GM21825 (cell line): Measurements from ENCODE around the gene MAPK11.

Experiments used
- ATAC-seq: cut with Tn5 transposase; IDR thresholded peaks from one replicate; pipeline ENCODE4 v1.9.1; 2021; ENCODE audit warnings: mild to moderate bottlenecking, moderate library complexity; ENCODE audit not compliant: unreplicated experiment

MAPK11 gene

DNA sequence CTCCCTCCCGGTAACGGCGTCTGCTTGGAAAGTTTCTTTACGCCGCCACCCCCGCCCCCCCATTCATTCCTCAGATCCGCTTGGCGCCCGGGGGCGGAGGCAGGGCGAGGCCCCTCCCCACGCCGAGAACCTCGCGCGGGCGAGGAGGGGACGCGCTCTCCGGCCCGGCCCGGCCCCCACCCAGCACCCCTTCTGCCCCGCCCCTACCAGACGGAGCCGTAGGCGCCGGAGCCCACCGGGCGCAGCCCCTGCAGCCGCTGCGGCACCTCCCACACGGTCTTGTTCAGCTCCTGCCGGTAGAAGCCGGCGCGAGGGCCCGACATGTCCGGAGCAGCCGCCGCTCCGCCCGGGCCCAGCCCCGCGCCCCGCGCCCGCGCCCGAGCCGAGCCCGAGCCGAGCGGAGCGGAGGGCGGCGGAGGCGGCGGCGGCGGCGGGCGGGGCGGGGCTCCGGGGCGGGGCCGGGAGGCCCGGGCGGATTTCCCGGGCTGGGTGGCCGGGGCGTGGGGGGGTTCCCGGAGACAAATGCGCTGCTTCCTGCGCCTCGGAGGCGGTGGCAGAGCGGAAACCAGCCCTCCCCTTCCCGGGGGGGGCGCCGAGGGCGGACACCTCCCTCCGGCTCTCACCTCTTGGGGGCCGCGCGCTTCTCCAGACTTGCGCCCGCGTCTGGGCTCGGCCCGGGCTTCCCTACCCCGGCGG, at the start of gene MAPK11:
MAPK11 (minus strand) TSS at position 411 of the 696 bp plus-strand sequence; CDS start at position 323, 88 bp downstream.
- no peak for ATAC-seq

DNA sequence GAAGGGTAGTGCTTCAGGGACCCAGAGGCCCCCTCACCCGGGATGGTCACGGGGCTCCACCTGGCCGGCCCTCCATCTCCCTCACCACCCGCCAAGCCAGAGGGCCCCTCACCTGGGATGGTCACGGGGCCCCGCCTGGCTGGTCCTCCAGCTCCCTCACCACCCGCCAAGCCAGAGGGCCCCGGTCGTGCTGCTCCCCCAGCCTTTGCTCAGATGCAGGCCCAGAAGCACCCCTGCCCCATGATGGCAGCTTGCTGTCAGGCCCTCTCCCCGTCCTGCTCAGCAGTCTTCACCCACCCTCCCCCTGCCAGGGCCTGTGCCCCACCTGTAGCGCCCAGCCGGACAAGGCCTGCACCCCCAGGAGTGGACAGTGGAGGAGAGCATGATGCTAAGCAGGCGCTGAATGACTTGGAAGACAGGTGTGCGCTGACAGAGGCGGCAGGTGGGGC, 49.3 kb upstream of the MAPK11 start:
- no peak for ATAC-seq

DNA sequence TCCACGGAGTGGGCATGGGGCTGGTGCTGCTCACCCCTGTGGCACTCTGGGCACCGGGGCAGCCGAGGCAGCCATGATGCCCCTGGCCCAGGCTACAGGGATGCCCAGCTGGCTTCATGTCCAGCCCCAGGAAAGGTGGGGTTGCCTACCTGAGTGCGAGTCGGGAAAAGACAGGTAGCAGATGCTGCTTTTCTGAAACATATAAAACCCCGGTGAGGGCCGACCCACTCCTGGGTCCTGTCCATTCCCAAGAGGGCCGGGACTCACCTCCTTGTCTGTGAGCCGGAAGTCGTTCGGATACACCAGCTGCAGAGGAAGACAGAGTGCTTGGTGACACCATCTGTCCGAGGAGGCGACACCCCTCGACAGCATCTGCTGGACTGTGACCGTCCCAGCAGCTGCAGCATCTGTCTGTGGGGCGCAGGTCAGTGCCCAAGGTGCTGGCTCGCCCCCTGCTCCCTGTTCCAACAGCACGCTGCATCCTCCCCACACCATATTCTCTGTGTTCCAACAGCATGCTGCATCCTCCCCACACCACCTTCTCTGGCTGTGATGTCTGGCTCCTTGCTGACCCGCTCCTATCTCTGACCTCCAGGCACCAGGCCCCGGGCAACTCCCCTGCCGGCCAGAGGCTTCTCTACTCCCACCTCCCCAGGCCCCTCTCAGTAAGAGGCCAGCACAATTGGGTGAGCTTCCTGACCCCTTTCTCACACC, 48.7 kb upstream of the MAPK11 start:
- no peak for ATAC-seq

DNA sequence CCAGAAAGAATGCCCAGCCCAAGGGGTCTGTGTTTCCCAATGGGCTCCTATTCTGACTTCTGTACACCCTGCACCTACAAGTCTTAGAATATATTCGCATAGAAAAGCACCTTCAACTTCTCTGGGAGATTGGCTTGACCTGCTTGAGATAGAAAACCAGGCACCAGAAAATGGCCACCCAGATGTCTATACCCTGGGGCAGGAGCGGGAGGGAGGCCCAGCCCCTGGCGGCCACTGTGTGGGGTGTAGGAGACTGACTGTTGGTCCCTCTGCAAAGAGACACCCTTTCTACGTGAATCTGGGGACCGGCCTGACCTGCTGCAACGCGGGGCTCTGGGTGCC, 48.1 kb upstream of the MAPK11 start:
- no peak for ATAC-seq

DNA sequence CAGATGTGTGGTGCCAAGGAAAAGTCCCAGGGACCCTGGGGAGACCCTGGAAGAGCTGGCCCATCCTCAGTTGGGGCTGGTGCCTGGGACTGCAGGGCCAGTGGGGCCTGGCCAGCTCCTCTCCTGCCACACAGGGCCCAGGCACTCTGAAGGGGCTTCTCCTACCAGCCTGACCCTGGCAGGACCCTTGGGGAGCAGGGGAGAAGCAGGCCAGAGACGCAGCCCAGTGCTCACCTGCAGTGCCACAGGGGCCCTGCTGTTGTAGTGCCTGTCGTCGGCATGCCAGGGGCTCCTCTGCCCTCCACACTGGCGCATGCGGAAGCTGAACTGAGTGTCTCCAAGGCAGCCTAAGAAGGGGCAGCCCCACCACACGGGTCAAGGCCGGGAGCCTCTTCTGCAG, 47.5 kb upstream of the MAPK11 start:
- ATAC-seq, result no peak

DNA sequence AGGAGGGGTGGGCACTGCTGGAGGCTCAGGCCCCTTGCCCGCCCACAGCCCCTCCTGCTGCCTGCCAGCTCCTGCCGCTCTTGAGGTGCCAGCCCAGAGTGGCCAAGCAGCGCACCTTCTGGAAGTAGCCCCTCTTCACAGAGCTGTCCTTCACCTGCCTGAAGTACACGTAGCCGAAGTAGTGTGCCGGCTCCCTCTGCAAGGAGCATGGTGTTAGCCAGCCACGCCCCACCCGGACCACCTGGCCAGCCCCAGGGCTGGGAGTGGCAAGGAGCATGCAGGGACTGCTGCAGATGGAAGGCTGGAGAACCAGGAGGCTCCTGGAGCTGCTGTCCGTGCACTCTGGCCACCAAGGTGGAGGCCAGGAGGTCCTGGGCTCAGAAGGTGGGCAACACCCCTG, 47.0 kb upstream of the MAPK11 start:
- no peak for ATAC-seq

DNA sequence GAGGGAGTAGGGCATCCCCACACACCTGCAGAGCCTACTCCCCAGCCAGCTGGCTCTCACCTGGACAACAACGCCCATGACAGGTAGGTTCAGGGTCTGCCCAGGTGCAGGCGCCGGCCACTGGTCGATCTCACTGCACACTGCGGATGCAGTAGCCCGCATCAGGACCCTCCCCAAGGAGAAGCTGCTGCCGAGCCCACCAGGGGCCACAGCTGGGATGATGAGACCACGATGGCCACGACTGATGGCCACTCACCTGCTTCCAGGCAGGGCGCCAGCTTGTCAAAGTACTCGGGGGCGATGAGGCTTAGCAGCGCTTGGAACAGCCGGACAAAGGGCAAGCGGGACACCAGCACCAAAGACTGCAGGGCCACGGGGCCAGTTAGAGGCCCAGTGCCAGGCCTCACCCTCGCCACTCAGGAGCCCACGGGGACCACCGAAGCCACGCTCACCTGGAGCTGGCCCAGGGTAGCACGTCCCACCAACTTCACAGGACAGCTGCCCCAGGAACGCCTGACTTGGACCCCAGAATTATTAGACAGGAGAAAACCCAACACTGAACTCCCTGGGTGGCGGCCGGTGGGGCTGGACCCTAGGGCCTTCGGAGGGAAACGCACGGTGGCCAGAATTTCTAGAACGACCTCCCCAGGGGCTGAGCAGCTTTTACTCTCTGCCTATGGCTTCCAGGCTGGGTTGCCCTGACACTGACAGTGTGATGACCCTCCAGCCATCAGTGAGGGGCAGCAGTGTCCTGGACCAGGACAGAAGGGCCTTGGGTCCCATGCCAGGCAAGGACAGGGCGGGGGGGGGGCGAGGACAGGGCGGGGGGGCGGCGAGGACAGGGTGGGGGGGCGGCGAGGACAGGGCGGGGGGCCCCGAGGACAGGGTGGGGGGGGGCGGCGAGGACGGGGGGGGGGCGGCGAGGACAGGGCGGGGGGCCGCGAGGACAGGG, 46.2 kb upstream of the MAPK11 start:
- no peak for ATAC-seq

DNA sequence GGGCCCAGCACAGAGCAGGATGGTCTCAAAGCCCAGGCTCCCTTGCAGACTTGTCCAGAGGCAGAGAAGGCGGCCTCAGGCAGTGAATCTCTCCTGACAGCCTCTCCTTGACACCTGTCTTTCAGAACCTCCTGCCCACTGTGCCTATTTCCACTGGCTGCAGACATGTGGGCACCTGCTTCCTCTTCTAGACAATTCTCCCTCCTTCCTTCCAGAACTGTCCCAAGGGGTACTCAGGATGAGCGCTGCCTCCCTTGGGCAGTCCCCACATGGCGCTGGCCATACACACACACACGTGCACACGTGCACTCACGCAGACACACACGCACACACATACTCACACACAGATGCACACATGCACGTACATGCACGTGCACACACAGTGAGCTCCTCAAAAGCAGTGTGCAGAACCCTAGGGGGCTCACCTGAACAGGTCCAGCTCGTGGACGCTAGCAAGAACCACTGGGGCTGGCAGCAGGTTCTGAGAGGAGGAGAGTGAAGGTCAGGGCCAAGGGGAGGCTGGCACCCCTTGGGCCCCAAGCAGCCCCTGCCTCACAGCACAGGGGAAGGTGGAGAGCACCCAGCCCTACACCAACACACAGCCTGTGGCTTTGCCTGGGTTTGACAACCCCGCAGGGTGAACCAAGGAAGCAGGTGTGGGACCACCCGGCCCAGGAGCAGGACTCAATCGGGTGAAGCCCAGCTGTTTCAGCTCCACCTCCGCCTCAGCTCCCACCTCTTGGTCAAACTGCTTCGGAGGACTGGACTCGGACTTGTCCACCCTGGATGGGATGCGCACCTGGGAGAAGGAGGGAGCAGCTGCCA, 45.3 kb upstream of the MAPK11 start:
- ATAC-seq, result no peak

DNA sequence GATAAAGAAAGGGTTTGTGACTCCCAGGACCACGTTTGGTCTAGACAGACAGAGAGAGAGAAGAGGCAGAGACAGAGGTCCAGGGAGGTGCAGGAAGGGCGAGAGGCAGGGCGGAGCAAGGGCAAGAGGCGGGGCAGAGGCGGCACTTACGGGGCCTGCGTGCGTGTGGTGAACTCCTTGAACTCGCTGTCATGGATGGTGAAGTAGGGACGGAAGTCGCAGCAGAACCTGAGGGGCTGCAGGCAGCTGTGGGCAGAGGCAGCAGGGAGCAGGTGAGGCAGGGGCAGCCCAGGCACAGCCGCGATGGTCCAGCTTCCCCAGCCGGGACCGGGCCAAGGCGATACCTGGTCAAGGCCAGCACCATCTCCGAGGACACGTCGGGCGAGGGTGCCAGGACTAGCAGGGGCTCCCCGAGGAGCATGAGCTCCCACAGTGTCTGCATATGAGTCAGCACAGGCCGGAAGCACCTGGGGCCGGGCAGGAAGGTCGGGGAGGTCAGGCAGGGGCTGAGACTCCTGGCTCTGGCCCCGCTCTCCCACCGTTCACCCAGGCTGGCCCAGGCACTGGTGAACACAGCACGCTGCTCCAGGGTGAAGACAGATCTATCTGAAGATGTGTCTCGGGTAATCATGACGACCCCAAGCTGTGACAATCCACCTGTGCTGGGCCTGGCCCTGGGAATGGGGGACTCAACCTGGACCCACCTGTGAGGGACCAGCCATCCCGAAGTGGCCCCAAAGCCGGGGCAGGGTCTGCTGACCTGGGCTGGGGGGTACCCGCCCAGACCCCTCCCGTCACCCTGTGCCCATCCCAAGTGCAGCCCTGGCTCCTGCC, 44.5 kb upstream of the MAPK11 start:
- peak; percentile 73 for ATAC-seq

DNA sequence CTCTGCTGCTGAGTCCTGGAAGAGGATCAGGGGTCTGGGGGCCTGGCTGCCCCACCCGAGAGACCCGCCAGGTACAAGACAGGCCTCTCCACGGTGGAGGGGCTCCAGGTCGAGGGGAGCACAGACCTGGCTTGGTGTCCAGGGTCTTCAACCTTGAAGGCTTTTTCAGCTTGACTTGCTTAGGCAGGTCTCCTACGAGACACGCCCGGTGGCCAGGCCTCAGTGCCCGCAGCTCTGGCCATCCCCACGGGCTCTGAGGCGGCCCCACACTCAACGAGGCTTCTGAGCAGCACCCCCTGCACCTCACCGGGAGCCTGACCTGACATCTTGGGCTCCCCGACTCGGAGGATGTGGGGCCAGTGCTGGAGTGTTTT, 43.9 kb upstream of the MAPK11 start:
- ATAC-seq, result peak; percentile 10

DNA sequence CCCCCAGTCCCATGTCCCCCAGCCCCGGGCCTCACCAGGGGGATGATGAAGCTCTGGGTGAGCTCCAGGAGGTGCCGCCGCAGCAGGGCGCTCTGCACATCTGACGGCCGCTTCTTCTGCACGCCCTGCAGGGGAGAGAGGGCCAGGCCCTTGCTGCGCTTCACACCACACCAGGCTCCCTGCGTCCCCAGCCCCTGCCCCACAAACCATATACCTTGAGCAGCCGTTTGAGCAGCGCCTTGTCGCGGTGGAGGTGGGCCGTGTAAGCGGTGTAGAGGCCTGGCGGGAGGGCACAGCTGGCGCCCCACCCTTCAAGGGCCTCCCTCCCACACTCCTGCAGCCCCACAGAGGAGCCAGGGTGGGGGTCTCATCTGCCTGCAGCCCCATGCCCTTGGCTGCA, 43.4 kb upstream of the MAPK11 start:
- no peak for ATAC-seq

DNA sequence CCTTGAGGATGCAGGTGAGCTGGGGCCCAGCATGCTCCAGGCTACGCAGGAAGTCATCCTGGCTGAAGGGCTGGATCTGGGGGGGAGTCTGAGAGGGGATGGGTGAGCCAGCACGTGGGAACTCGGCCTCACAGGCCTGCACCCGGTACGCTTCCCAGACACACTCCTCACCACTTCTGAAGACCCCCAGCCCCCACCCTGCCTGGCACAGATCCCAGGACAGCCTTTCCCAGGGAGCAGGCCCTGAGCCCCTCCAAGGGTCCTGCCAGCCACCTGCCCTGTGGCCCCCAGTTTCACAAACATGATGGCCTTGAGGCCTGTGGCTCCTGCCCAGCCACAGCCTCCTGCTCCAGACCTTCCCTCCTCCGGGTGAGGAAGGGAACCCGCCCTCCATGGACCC, 42.8 kb upstream of the MAPK11 start:
- ATAC-seq, result no peak

DNA sequence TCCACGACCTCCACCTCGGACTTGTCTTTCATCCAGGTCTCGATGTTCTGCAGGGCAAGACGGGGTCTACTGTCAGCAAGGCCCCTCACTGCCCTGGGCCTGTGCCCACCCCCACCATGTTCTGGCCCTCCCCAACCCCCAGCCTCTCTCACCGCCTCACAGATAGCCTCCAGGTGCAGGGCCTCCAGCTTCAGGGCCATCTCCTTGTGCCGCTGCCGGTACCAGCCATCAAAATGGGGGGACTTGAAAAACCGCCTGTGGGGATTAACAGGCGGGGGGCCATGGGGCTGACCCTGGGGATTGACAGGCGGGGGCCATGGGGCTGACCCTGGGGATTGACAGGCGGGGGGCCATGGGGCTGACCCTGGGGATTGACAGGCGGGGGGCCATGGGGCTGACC, 42.2 kb upstream of the MAPK11 start:
- ATAC-seq, result no peak

DNA sequence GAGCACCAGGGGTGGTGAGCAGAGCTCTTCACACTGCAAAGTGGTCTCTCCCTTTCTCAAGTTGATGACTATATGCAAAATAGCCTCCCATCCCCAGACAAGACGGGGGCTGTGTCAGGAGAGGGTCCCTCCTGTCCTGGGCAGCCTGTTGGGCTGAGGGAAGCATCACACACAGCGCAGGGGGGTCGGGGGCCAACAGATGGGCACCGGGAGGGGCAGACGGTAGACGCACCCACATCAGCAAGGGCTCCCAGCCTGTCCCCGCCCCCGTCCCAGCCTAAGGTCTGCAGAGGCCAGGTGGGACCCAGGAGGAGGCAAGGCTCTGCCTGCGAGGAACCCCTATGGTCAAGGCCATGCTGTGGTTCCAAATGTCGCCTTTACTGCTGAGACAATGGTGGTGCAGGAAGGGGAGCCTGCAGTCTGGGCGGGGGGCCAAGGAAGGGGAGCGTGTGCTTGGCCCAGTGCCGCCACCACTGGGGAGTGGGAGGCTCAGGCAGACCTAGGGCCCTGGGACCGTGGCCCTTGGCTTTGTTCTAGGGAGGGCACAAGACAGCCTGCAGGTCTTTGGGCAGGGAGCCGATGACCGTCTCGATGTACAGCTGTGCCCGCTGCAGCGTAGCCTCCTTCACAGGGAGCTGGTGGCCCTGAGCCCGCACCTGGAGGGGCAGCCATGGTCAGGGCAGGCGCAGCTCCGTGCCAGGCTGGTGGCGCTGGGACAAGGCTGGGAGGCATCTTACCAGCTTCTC, 41.6 kb upstream of the MAPK11 start:
- ATAC-seq, result no peak

DNA sequence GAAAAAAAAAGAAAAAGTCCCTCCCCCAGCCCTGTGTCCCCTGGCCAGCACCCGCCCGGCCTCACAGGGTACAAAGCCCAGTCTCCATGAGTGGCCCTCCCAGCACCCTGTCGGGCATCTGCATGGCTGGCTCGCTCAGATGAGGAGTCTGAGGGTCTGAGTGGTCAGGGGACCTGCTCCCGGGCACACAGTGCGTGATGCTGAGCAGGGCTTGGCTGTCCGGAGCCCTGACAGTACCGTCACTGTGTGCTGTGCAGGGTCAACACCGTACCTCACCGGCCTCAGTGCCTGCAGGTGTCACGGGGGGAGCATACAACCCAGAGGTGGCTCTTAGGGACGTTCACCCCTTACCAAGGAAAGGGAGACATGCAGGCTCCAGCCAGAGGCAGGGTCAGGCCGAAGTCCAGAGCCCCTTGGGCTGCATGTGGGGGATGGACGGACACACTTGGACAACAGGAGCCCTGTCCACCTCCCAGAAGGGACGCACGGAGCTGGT, 40.8 kb upstream of the MAPK11 start:
- ATAC-seq, result no peak

DNA sequence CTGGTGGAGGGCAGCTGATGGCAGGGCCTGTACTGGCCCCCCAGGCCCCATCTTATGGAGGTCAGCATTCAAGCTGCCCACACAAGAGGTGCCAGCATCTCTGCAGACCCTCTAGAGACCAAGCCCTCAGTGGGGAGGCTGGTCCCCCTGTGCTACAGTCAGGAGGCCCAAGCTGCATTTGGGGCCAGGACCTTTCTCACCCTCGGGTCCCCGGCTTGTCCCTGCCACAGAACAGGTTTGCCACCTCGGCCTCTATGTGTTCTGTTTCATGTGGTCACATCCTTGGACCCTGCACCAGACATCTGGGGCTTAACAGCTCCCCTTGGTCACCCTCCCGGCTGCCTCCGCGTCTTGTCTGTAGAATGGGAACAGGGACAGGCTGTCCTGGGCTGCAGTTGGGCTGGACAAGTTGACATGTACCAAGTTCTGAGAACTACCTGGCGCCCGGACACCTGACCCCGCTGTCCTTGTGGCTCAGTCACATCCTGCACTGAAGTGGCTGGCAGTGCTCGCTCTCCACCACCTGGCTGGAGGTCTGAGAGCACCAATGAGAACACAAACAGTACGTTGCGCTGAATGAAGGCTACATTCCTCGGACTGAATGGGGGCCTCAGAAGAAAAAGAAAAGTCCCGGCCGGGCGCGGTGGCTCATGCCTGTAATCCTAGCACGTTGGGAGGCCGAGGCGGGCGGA, 40.0 kb upstream of the MAPK11 start:
- ATAC-seq, result no peak

DNA sequence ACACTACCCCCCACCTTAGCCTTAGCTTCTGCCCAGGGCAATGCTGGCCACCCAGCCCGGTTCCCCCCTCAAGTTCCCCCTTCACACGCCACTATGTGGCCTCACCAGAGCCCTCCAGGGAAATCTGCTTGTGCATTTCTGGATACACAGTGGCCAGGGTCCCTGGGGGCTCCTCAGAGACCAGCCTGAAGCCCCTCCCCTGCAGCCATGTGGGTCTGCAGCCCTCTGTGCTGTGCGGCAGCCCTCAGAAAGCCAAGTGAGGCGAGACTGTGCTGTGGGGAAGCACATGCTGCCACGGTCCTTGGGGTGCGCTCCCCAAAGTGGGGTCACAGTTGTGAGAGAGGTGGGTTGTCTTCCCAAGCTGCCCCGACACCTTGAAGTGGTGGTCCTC, 39.4 kb upstream of the MAPK11 start:
- ATAC-seq, result no peak

DNA sequence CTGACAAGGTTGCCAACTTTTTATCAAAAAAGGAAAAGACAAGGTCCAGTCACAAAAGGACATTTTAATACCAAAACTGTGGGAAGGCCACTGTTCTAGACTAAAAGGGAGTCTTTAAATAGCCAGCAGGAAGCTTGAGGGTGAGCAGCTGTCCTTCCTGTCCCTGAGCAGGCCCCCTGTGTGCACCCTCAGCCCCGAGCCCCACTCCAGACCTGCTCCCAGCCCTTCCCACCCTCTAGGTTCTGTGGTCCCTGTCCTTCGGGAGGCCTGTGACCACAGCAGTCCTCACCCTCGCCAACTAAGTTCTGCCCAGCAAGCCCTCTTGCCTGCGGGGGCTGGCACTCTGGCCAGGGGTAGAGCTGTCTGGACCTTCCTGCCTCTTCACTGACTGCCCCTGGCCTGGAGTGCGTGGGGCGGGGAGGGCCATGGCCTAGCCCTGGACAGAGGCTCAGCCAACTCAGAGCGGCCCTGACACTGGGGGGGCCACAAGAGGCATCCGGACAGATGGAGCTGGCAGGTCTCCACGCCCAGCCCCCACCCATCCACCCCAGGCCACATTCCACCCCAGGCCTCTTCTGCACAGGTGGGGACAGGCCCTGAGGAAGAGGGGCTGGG, 38.9 kb upstream of the MAPK11 start:
- ATAC-seq, result no peak
